K562 (cell line): ENCODE data around the gene TMEM207. TPM values are rescaled to one million over a fixed set of nuclear protein-coding genes. Genes with fewer than 3 reads are reported as not detected.

Experiments used
- ATAC-seq: fragments of 200-7000 bp; cut with Tn5 transposase; 3 replicates; pipeline ENCODE4 v1.9.1; 2020; ENCODE audit warnings: moderate library complexity
- BruUV-seq: library from RNA; stranded (reverse); fragments of 400-500 nt; replicated peaks from 2 replicates; lab custom pipeline; 2021; lab: Mats Ljungman, UMichigan
- CTCF ChIA-PET: fragments of 300-600 bp; formaldehyde crosslinking; extraction: SDS; loops from one replicate; lab custom pipeline; 2021; ENCODE audit warnings: low intra/inter-chr PET ratio; lab: Yijun Ruan, JAX
- POLR2A ChIA-PET: fragments of 300-600, 350-650 bp; sonication (Branson Sonifier 250); formaldehyde crosslinking; extraction: SDS; loops from one replicate; lab custom pipeline; 2021; ENCODE audit warnings: antibody characterized with exemption, inconsistent platforms; lab: Yijun Ruan, JAX
- DNase-seq, 4 experiments: peaks; one replicate each; pipeline versions ENCODE4 v3.0.0 to v3.0.0-alpha.2; 2011 to 2018; ENCODE audit warnings: low spot score in 3 of 4, mixed read lengths in 3 of 4; ENCODE audit errors: extremely low read depth in 1 of 4
- FAIRE-seq: peaks from 2 replicates; lab custom pipeline; 2011; peaks lifted over from hg19 to GRCh38; lab: Jason Lieb, UNC
- H2AFZ ChIP-seq: 2 replicates; pipeline ENCODE4 v1.6.0; 2011; ENCODE audit warnings: low read depth, low read length, control low read depth, inconsistent platforms
- H3K27ac ChIP-seq: fragments of 200-600 bp; 3 replicates; pipeline ENCODE4 v1.8.0; 2011; ENCODE audit warnings: low read depth, mild to moderate bottlenecking, control low read depth, inconsistent platforms, low read length, moderate library complexity, mixed read lengths; ENCODE audit errors: extremely low read depth
- H3K27me3 ChIP-seq, 2 experiments: fragments of 300-600 bp in 1 of 2; 2 replicates in 1 of 2; 3 replicates in 1 of 2; pipeline versions ENCODE4 v1.6.0 to v1.8.0; 2011; ENCODE audit warnings: inconsistent platforms in 2 of 2, low read length in 2 of 2, mild to moderate bottlenecking in 1 of 2, mixed read lengths in 1 of 2, moderate library complexity in 1 of 2; ENCODE audit not compliant: control insufficient read depth in 2 of 2, insufficient read depth in 2 of 2
- H3K36me3 ChIP-seq: fragments of 300-600 bp; 3 replicates; pipeline ENCODE4 v1.8.0; 2011; ENCODE audit warnings: mild to moderate bottlenecking, low read length, inconsistent platforms; ENCODE audit not compliant: control insufficient read depth, insufficient read depth
- H3K4me1 ChIP-seq, 2 experiments: fragments of 200-600 bp in 1 of 2; replicated peaks in 1 of 2; 2 replicates in 1 of 2; 3 replicates in 1 of 2; pipeline versions ENCODE4 v1.5.1 to v1.8.0; 2011; ENCODE audit warnings: inconsistent platforms in 2 of 2, low read length in 2 of 2, mild to moderate bottlenecking in 1 of 2, mixed read lengths in 1 of 2, moderate library complexity in 1 of 2; ENCODE audit not compliant: control insufficient read depth in 2 of 2, insufficient read depth in 2 of 2
- H3K4me2 ChIP-seq: 2 replicates; pipeline ENCODE4 v1.6.1; 2011; ENCODE audit warnings: low read length, control low read depth, inconsistent platforms, mixed read lengths; ENCODE audit not compliant: insufficient read depth
- H3K4me3 ChIP-seq: fragments of 200-600 bp; sonication (generic), shearing (Covaris generic); 2 replicates; pipeline ENCODE4 v1.5.1; 2016; ENCODE audit warnings: control low read depth, inconsistent platforms
- H3K79me2 ChIP-seq: fragments of 200-600 bp; 3 replicates; pipeline ENCODE4 v1.8.0; 2011; ENCODE audit warnings: low read length, inconsistent platforms; ENCODE audit not compliant: control insufficient read depth, insufficient read depth
- H3K9ac ChIP-seq, 2 experiments: 2 replicates each; pipeline versions ENCODE4 v1.6.0 to v1.6.1; 2011; ENCODE audit warnings: low read depth in 2 of 2, low read length in 2 of 2, control low read depth in 1 of 2, inconsistent platforms in 1 of 2, mild to moderate bottlenecking in 1 of 2, mixed read lengths in 1 of 2; ENCODE audit not compliant: insufficient read depth in 1 of 2
- H3K9me1 ChIP-seq: one replicate; pipeline ENCODE4 v1.6.0; 2011; ENCODE audit warnings: inconsistent platforms, mild to moderate bottlenecking, low read length, moderate library complexity; ENCODE audit not compliant: control insufficient read depth, insufficient read depth
- H3K9me3 ChIP-seq: replicated peaks from 2 replicates; pipeline ENCODE4 v1.5.1; 2011; ENCODE audit warnings: low read depth, low read length, inconsistent platforms; ENCODE audit not compliant: control insufficient read depth, insufficient read depth
- H4K20me1 ChIP-seq: replicated peaks from 2 replicates; pipeline ENCODE4 v1.6.1; 2011; ENCODE audit warnings: low read length, inconsistent platforms, mixed read lengths; ENCODE audit not compliant: control insufficient read depth, insufficient read depth
- ATF3 ChIP-seq, 2 experiments: fragments of 450-650 bp in 1 of 2; sonication (generic) in 1 of 2; formaldehyde crosslinking in 1 of 2; IDR thresholded peaks in 1 of 2; conservative IDR thresholded peaks in 1 of 2; 2 replicates each; pipeline versions ENCODE4 v1.6.1 to v1.8.1; 2016 to 2023; ENCODE audit warnings: mild to moderate bottlenecking in 2 of 2, moderate library complexity in 2 of 2, inconsistent platforms in 1 of 2, missing genetic modification reagents in 1 of 2
- HINFP ChIP-seq: fragments of 450-650 bp; conservative IDR thresholded peaks from 2 replicates; pipeline ENCODE4 v1.6.1; 2016; ENCODE audit warnings: missing genetic modification characterization, low read depth, mild to moderate bottlenecking, control low read depth, missing compliant biosample characterization
- NFYB ChIP-seq: IDR thresholded peaks from 2 replicates; pipeline ENCODE4 v1.6.1; 2011; ENCODE audit warnings: mild to moderate bottlenecking, moderate library complexity; ENCODE audit not compliant: insufficient read length; ENCODE audit errors: extremely low read depth
- PHB2 ChIP-seq: fragments of 450-650 bp; IDR thresholded peaks from 2 replicates; pipeline ENCODE4 v1.6.1; 2017; ENCODE audit warnings: low read depth
- PHF20 ChIP-seq: fragments of 450-650 bp; IDR thresholded peaks from 2 replicates; pipeline ENCODE4 v1.6.1; 2018; ENCODE audit not compliant: partially characterized antibody
- TAF1 ChIP-seq: IDR thresholded peaks from 2 replicates; pipeline ENCODE4 v1.6.1; 2011; ENCODE audit warnings: mild to moderate bottlenecking, low read length, moderate library complexity; ENCODE audit not compliant: insufficient read depth, control insufficient read depth, severe bottlenecking; ENCODE audit errors: extremely low read depth
- TARDBP ChIP-seq: fragments of 450-650 bp; IDR thresholded peaks from 2 replicates; pipeline ENCODE4 v1.6.1; 2016
- ZNF175 ChIP-seq: fragments of 200-800 bp; sonication (Bioruptor generic); IDR thresholded peaks from 2 replicates; pipeline ENCODE4 v1.6.1; 2016; ENCODE audit warnings: low read depth, mild to moderate bottlenecking, missing genetic modification characterization, missing compliant biosample characterization
- ZNF75A ChIP-seq: fragments of 450-650 bp; formaldehyde crosslinking; IDR thresholded peaks from 2 replicates; pipeline ENCODE4 v1.4.0; 2020; ENCODE audit warnings: mild to moderate bottlenecking
- WGBS: fragments of 100-300 bp; shearing (Covaris generic); methylation state at CpG from one replicate; pipeline ENCODE4 v1.1.6; 2016; ENCODE audit warnings: low coverage, mixed read lengths; ENCODE audit not compliant: insufficient coverage; ENCODE audit errors: missing lambda C conversion rate; 5-methylcytosine and 5-hydroxymethylcytosine counted together
- in situ Hi-C: fragments of 300-500 bp; cut with MboI; formaldehyde crosslinking; loops from 4 replicates; pipeline ENCODE4 v1.15.0; 2018; ENCODE audit warnings: inconsistent platforms, mixed read lengths
- intact Hi-C: fragments of 100-400 bp; cut with micrococcal nuclease; formaldehyde crosslinking; loops from 2 replicates; pipeline ENCODE4 v1.14.2; 2022
- polyA plus RNA-seq, 8 experiments: library from polyadenylated mRNA; depleted of rRNA in 4 of 8; stranded (reverse) in 5 of 8; unstranded in 3 of 8; fragments of >200 nt; fragmentation: Nextera tagmentation in 2 of 8; fragmentation: Illumina TruSeq in 1 of 8; extraction: Ambion mirVana in 2 of 8; extraction: Trizol in 1 of 8; gene quantifications; 2 replicates each; pipeline versions ENCODE4 v1.2.1 to v1.2.3, GENCODE V29; 2011 to 2014; ENCODE audit warnings: inconsistent platforms in 1 of 8, missing spikeins in 1 of 8
- total RNA-seq, 7 experiments: library from RNA; depleted of rRNA in 6 of 7; stranded (reverse); fragments of >200 nt in 6 of 7; fragmentation: Illumina TruSeq in 2 of 7; extraction: Trizol in 2 of 7; gene quantifications; 2 replicates each; pipeline versions ENCODE4 v1.2.1 to v1.2.3, GENCODE V29; 2011 to 2021; ENCODE audit warnings: low replicate concordance in 1 of 7
- TF ChIP-seq, protein P1 (sequence below): IDR thresholded peaks from 2 replicates; pipeline ENCODE4 v1.6.1; 2011; ENCODE audit not compliant: insufficient read length; ENCODE audit errors: extremely low read depth
- TF ChIP-seq, protein P2 (sequence below): fragments of 450-650 bp; formaldehyde crosslinking; IDR thresholded peaks from 2 replicates; pipeline ENCODE4 v1.4.0; 2022; ENCODE audit warnings: missing genetic modification characterization
- TF ChIP-seq, protein P3 (sequence below): fragments of 200-400 bp; formaldehyde crosslinking; IDR thresholded peaks from 2 replicates; pipeline ENCODE4 v1.6.1; 2017; ENCODE audit warnings: mild to moderate bottlenecking, low read depth, low read length, moderate library complexity

Gene TMEM207
- total and polyA plus RNA-seq, 9 of the 15 experiments (the other 6 are each of a cell fraction or from before 2014, with no cell fraction given) = 0.04 to 0.10 (median 0.04) TPM; not detected in 4

DNA sequence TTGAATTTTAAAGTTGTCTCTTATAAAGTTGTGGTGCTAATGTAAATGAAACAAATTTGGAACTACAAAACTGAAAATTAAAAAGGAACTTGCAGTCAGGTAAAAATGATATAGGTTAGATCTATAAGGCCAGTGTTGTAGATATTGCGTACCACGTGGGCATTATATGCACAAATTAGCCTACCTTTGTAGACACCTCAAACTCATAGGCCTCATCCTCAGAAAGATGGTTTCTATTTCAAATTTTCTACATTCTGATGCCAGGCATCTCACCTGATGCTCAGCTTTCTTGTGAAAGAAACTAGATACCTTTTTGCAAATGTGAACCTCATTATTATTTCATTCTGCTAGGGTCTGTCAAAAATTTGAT is 25.6 kb downstream of the TMEM207 start:
- no peaks in the 10 kb centered on the region for H3K9me3 ChIP-seq
- no TSS peak for BruUV-seq
- H2AFZ ChIP-seq = no peak overlapping the region
- TF ChIP-seq PHF20 (no peak), ZNF75A (CRISPR knock-in tag) (no peak), ZNF175 (CRISPR knock-in tag) (no peak), NFYB (no peak), ATF3 (IDR thresholded peaks at IDR 0.05) (no peak), ATF3 (CRISPR knock-in tag; conservative IDR thresholded peaks at IDR 0.05) (no peak), TAF1 (no peak), TARDBP (no peak), HINFP (tag) (no peak), PHB2 (no peak)
- TF ChIP-seq, protein P1, sequence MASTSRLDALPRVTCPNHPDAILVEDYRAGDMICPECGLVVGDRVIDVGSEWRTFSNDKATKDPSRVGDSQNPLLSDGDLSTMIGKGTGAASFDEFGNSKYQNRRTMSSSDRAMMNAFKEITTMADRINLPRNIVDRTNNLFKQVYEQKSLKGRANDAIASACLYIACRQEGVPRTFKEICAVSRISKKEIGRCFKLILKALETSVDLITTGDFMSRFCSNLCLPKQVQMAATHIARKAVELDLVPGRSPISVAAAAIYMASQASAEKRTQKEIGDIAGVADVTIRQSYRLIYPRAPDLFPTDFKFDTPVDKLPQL = no peak
- TF ChIP-seq, protein P2, sequence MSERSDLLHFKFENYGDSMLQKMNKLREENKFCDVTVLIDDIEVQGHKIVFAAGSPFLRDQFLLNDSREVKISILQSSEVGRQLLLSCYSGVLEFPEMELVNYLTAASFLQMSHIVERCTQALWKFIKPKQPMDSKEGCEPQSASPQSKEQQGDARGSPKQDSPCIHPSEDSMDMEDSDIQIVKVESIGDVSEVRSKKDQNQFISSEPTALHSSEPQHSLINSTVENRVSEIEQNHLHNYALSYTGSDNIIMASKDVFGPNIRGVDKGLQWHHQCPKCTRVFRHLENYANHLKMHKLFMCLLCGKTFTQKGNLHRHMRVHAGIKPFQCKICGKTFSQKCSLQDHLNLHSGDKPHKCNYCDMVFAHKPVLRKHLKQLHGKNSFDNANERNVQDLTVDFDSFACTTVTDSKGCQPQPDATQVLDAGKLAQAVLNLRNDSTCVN = no peak
- TF ChIP-seq, protein P3, sequence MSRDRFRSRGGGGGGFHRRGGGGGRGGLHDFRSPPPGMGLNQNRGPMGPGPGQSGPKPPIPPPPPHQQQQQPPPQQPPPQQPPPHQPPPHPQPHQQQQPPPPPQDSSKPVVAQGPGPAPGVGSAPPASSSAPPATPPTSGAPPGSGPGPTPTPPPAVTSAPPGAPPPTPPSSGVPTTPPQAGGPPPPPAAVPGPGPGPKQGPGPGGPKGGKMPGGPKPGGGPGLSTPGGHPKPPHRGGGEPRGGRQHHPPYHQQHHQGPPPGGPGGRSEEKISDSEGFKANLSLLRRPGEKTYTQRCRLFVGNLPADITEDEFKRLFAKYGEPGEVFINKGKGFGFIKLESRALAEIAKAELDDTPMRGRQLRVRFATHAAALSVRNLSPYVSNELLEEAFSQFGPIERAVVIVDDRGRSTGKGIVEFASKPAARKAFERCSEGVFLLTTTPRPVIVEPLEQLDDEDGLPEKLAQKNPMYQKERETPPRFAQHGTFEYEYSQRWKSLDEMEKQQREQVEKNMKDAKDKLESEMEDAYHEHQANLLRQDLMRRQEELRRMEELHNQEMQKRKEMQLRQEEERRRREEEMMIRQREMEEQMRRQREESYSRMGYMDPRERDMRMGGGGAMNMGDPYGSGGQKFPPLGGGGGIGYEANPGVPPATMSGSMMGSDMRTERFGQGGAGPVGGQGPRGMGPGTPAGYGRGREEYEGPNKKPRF = no peak
- in situ Hi-C loops (no loop called here), intact Hi-C loops (loop anchor here (2.0 kb wide), 1 partner anchor 457 kb away; no protein-coding TSS in a partner anchor)
- H3K27me3 ChIP-seq = no peaks in the 10 kb centered on the region
- ATAC-seq = no peak
- H4K20me1 ChIP-seq = no peaks in the 10 kb centered on the region
- H3K9me1 ChIP-seq = no peaks in the 10 kb centered on the region
- H3K4me1 ChIP-seq = no peaks in the 10 kb centered on the region
- no peak overlapping the region for H3K4me3 ChIP-seq
- H3K4me2 ChIP-seq = no peak overlapping the region
- FAIRE-seq = no peak
- H3K9ac ChIP-seq = no peak overlapping the region
- DNase-seq = no peak
- no peak overlapping the region for H3K27ac ChIP-seq
- no peaks in the 10 kb centered on the region for H3K36me3 ChIP-seq
- H3K79me2 ChIP-seq = no peaks in the 10 kb centered on the region
- POLR2A ChIA-PET = no interaction called here
- CTCF ChIA-PET = no interaction called here
- WGBS = 0% methylated on average over 2 of the region's 2 CpGs
